Hypothalamus (tissue), 51 donors: ENCODE measurements around the gene PAMR1.
"Not testable (repeated sequence)": the region's sequence is repeated elsewhere in the genome, so short reads cannot be mapped to it uniquely, and the experiment has no call there.

Experiments
- DNase-seq, 51 donors: peaks; one replicate each; lab custom pipeline; 2025; lab: John Stamatoyannopoulos, UW

Gene PAMR1

GRCh38 chr11:35546317-35546716, 20.9 kb upstream of the PAMR1 start:
- DNase-seq, result no peak

GRCh38 chr11:35545391-35546003, 20.1 kb upstream of the PAMR1 start:
- no peak for DNase-seq

- DNase-seq, result no peak
Measured at GRCh38 chr11:35543481-35543880, 18.1 kb upstream of the PAMR1 start.

- DNase-seq, result no peak
Measured at GRCh38 chr11:35541621-35542375, 16.4 kb upstream of the PAMR1 start.

GRCh38 chr11:35540526-35540925, 15.1 kb upstream of the PAMR1 start:
- DNase-seq, result no peak

GRCh38 chr11:35539781-35540281, 14.4 kb upstream of the PAMR1 start:
- no peak for DNase-seq

- no peak for DNase-seq
Measured at GRCh38 chr11:35539256-35539655, 13.8 kb upstream of the PAMR1 start.

GRCh38 chr11:35536470-35536869, 11.1 kb upstream of the PAMR1 start:
- DNase-seq, result no peak

GRCh38 chr11:35531246-35531645, 5.8 kb upstream of the PAMR1 start:
- no peak for DNase-seq

GRCh38 chr11:35529971-35530495, 4.6 kb upstream of the PAMR1 start:
- DNase-seq, result peak in 1 of 51 donors; percentile 8

GRCh38 chr11:35526370-35526792, 965 bp upstream of the PAMR1 start:
- DNase-seq, result no peak

GRCh38 chr11:35524780-35525179, 636 bp downstream of the PAMR1 start:
- DNase-seq, result no peak

- no peak for DNase-seq
Measured at GRCh38 chr11:35523861-35524260, 1.6 kb downstream of the PAMR1 start.

- no peak for DNase-seq
Measured at GRCh38 chr11:35523331-35523768, 2.1 kb downstream of the PAMR1 start.

GRCh38 chr11:35522091-35522490, 3.3 kb downstream of the PAMR1 start:
- DNase-seq, result not testable (repeated sequence)

GRCh38 chr11:35520376-35520775, 5.0 kb downstream of the PAMR1 start:
- DNase-seq, result no peak

GRCh38 chr11:35518766-35519165, 6.7 kb downstream of the PAMR1 start:
- no peak for DNase-seq

GRCh38 chr11:35517481-35517880, 7.9 kb downstream of the PAMR1 start:
- DNase-seq, result no peak

GRCh38 chr11:35516403-35516802, 9.0 kb downstream of the PAMR1 start:
- peak in 1 of 51 donors; percentile 8 for DNase-seq

- no peak for DNase-seq
Measured at GRCh38 chr11:35515224-35515623, 10.2 kb downstream of the PAMR1 start.

GRCh38 chr11:35514481-35514880, 10.9 kb downstream of the PAMR1 start:
- DNase-seq, result no peak

GRCh38 chr11:35511666-35512065, 13.8 kb downstream of the PAMR1 start:
- DNase-seq, result no peak
